HepG2 (cell line): ENCODE measurements around the gene LY6G5B.

Experiments
- CTCF ChIP-seq: sonication (generic); formaldehyde crosslinking; IDR thresholded peaks from 2 replicates; pipeline ENCODE4 v1.5.0; 2020; ENCODE audit warnings: mild to moderate bottlenecking, missing genetic modification reagents, moderate library complexity
- HCFC1 ChIP-seq: fragments of 150-350 bp; IDR thresholded peaks from 2 replicates; pipeline ENCODE4 v1.6.1; 2014; ENCODE audit warnings: low read depth, low read length
- IRF1 ChIP-seq: sonication (generic); formaldehyde crosslinking; IDR thresholded peaks from 2 replicates; pipeline ENCODE4 v1.4.0; 2020; ENCODE audit warnings: low read depth, mild to moderate bottlenecking, missing genetic modification reagents
- ZNF12 ChIP-seq: sonication (generic); formaldehyde crosslinking; IDR thresholded peaks from 2 replicates; pipeline ENCODE4 v1.5.0; 2020; ENCODE audit warnings: missing genetic modification reagents
- TF ChIP-seq, protein P1 (sequence below): sonication (generic); formaldehyde crosslinking; IDR thresholded peaks from 2 replicates; pipeline ENCODE4 v1.4.0; 2020; ENCODE audit warnings: missing genetic modification reagents

- TF ChIP-seq IRF1 (CRISPR knock-in tag): peak; percentile 87; the same call in 1 of the 2 replicates
- TF ChIP-seq, protein P1, sequence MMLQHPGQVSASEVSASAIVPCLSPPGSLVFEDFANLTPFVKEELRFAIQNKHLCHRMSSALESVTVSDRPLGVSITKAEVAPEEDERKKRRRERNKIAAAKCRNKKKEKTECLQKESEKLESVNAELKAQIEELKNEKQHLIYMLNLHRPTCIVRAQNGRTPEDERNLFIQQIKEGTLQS (CRISPR knock-in tag): peak; percentile 60
- no peak; the same call in 1 of the 2 replicates for TF ChIP-seq HCFC1
- TF ChIP-seq ZNF12: peak; percentile 70; the same call in 1 of the 2 replicates
- TF ChIP-seq CTCF (CRISPR knock-in tag): no peak; the same call in 1 of the 2 replicates
Observed at GRCh38 chr6:31660381-31661261, 9.2 kb upstream of the LY6G5B start, which contains the start of gene C6orf47.
